Measurements from ENCODE around the gene CCDC27.

- TF ChIP-seq GATA3 (IDR thresholded peaks at IDR 0.05; ENCODE audit: low read depth, low read length) = no peak
- TF ChIP-seq GATA2 (IDR thresholded peaks at IDR 0.05; ENCODE audit: low read depth, low read length) = no peak
These were observed 38.7 kb downstream of the CCDC27 start for GRCh38 chr1:3790952-3791351.

Measured in SH-SY5Y (cell line).